Activated naive CD8-positive, alpha-beta T cell treated with anti-CD3 and anti-CD28 coated beads, Interleukin-2, amount 50 U/mL, for 16 hours (primary cell): Measurements from ENCODE around the gene COQ8A.

Experiments
- DNase-seq: peaks from one replicate; pipeline ENCODE4 v3.0.0-alpha.2; 2020; ENCODE audit warnings: low read depth, low spot score

Gene COQ8A

DNA sequence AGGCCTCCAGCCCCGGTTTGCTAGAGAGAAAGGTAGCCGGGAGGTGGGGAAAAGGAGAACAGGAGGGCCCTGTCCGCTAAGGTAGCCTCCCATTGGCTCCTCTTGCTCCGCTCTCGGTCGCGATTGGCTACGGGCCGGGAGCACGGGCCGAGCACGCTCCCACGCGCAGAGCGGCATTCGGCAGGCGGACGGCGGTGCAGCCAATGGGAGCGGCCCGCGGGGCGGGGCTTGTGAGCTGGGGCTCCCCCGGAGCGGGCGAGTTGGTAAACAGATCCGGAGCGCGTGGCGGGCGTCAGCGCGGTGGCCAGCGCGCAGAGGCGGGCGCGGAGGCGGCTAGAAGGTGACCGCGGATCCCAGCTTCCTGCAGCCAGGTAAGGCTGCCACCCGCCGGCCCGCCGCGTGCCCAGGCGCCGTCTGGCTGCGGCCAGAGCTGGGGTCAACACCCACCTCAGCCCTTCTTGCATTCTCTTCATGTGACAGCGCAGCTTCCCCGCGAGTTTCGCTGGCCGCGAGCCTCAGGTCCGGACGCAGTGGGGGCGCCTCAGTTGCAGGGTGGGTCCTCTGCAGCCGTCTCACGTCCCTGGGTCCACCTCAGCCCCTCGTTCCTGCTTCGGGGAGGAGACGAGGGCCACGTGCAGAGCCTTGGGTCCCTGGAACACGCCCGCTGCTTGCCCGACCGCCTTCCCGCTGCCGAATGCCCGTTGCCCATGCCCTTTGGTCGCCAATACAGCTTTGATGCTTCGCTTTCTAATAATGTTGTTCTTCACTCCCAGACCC is at the start of gene COQ8A:
Gene COQ8A, plus strand, starts transcription at position 266 of the 777 bp plus-strand sequence. CDS start 21,092 bp downstream, outside the sequence.
- DNase-seq: peak; percentile 99

GRCh38 chr1:226890331-226891108 is 49.6 kb upstream of the COQ8A start:
- DNase-seq: no peak

DNA sequence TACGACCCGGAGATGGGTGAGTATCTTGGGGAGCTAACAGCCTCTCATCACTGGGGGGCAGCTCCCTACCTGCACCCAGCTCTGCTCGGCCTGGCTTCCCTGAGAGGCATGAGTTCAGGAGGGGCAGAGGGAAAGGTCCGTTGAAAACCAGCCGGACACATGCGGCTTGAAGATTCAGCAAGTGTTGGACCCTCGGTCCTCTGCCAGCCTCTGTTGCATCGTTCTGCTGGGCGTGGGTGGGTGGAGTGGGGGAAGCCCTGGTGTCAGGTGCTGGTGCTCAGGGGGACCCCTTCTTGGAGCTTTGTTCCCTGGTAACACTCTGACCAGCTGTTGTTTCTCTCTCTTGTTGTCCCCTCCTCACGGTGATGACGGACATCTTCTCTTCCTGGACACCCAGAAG is 48.7 kb upstream of the COQ8A start:
- DNase-seq: no peak

GRCh38 chr1:226891846-226892523 is 48.1 kb upstream of the COQ8A start:
- DNase-seq: no peak

DNA sequence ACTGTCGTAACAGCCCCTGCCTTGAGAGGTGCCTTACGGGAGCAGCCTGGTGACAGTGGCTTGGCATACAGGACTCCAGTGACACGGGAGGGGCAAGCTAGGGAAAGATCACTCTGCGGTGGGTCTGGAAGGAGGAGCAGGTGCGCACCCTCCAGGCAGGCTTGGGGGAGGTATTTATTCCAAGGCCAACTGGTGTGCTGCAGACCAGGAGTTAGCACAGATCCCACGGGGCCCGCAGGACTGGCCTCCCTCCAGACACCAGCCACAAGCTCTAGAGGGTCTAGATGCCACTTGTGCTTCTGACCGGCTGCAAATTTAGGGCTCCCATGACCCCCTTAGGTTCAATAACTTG is 47.6 kb upstream of the COQ8A start:
- no peak for DNase-seq

DNA sequence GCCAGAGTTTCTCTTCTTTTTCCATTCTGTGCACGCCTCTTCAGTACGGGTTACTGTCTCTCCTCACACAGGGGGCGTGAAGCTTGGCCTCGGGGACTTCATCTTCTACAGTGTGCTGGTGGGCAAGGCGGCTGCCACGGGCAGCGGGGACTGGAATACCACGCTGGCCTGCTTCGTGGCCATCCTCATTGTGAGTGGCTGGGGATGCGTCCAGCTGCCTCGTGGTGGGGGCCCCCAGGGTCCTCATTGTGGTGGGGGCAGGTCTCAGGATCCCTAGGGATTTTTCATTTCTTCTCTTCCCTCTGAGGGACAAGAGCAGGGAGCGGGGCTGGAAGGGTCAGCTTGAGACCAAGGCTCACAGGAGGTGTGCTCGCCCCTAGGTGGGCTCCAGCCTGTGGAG is 46.2 kb upstream of the COQ8A start:
- DNase-seq: no peak

DNA sequence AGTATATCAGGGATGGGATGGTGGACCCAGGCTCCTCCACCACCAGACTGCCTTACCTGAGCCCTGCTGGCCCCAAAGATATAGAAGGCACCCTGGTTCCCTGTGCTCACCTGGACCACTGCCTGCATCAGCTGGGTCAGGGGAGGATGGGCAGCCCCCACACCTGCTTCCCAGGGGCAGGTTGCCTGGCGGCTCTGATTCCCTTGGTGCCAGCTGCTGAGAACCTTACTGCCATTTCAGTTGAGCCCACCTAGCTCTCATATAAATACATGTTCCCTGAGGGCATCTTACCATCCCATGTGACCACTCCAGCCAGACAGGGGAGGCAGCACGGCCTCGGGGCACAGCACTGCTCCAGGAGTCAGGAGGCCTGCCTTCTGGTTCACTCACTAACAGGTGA is 45.3 kb upstream of the COQ8A start:
- DNase-seq: no peak

DNA sequence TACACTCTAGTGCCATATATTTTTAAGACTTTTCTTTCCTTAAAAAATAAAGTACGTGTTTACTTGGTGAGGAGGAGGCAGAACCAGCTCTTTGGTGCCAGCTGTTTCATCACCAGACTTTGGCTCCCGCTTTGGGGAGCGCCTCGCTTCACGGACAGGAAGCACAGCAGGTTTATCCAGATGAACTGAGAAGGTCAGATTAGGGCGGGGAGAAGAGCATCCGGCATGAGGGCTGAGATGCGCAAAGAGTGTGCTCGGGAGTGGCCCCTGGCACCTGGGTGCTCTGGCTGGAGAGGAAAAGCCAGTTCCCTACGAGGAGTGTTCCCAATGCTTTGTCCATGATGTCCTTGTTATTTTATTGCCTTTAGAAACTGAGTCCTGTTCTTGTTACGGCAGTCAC is 44.5 kb upstream of the COQ8A start:
- DNase-seq: no peak

- DNase-seq: no peak
Measured at GRCh38 chr1:226898246-226898645, 41.8 kb upstream of the COQ8A start.

DNA sequence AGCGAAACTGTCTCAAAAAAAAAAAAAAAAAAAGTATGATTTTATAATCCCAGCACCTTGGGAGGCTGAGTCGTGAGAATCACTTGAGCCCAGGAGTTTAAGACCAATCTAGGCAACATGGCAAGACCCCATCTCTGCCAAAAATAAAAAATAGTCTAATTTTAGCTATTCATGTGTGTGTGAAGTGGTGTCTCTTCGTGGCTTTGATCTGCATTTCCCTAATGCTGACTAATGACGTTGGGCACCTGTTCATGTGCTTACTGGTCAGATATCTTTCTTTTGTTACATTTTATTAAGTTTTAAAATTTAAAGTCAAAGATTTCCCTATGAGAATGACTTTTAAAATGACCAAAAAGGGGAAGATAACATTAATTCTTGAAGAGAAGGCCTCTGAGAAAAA is 38.7 kb upstream of the COQ8A start:
- DNase-seq: no peak

GRCh38 chr1:226902601-226903000 is 37.5 kb upstream of the COQ8A start:
- DNase-seq: no peak

GRCh38 chr1:226903819-226904716 is 36.0 kb upstream of the COQ8A start:
- DNase-seq: no peak

DNA sequence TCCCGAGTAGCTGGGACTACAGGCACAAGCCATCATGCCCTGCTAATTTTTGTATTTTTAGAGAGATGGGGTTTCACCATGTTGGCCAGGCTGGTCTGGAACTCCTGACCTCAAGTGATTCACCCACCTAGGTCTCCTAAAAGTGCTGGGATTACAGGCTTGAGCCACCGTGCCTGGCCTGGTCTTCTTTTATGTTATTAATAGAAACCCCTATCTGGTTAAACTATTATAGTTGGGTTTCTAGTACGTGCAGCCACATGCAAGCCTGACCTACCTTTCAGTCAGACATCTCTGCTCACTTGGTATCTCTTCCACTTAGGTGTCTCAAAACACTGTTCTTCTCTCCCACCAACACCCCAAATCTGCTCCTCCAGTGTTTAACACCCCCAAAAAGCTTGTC is 35.3 kb upstream of the COQ8A start:
- DNase-seq: no peak

DNA sequence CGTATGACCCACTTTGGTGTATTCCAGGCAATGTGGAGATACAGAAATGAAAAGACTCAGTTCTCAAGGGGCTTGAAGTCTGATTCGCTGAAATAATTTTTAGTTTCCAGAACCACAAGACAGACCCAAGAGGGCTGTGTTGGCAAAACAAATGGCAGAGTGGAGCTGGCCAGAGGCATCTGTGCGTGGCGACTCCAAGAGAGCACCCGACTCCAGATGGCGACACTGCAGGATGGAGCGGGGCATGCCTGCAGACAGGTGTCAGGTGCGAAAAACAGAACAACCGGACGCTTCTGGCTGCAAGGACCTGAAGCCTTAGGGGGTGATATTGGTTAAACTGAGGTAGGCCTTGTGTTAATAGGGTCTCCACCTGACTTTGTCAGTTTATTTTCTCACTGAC is 31.7 kb upstream of the COQ8A start:
- no peak for DNase-seq

GRCh38 chr1:226908913-226909312 is 31.2 kb upstream of the COQ8A start:
- no peak for DNase-seq

- DNase-seq: no peak
Measured at GRCh38 chr1:226912587-226913176, 27.4 kb upstream of the COQ8A start.

GRCh38 chr1:226915672-226915995 is 24.5 kb upstream of the COQ8A start:
- no peak for DNase-seq

DNA sequence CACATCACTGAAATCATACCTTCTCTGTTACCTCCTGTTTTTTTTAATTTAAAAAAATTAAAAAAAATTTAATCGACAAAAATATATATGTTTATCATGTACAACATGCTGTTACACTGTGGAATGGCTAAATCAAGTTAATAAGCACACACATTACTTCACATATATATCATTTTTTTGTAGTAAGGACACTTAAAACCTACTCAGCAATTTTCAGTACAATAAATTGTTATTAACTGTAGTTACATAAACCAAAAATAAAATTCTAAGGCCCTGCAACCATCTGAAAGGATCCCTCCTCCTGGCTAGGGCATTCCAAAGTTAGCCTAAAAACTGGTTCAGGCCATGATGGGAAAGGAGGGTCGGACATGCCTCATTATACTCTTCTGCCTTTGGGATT is 23.6 kb upstream of the COQ8A start:
- no peak for DNase-seq

DNA sequence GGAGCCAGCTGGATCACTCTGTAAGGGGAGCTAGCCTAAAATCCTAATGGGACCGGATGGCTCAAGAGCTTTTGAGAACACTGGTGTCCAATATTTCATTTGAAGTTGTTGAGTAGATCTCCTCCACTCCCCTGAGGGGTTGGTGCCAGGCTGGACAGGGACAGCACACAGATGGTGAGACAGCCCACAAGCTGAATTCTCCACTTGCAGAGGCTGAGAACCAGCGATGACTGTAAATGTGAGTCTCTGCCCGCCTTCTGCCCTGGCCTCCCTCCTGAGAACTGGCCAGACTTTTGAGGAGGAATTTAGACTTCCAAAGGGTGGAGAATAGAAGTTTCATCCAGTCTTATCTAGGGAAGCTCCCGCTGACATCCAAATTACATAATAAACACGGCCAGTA is 20.5 kb upstream of the COQ8A start:
- DNase-seq: no peak

DNA sequence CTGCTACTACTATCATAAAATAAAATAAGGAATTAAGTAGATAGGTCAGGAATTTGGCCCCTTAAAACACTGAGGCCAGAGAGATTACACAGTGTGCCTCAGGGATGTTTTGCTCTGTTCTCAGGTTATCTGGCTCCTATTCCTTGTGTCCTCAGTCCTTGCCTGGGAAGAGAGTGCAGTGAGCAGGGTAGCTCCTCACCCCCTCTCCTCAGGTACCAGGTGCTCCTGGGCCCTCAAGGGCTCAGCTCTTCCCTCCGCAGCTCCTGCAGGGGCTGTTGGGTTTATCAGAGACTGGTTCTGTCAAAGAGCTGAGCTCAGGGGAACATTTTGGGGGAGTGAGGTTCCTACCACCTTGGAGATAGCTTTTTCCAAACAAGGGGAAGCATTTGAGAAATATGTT is 20.1 kb upstream of the COQ8A start:
- DNase-seq: no peak

DNA sequence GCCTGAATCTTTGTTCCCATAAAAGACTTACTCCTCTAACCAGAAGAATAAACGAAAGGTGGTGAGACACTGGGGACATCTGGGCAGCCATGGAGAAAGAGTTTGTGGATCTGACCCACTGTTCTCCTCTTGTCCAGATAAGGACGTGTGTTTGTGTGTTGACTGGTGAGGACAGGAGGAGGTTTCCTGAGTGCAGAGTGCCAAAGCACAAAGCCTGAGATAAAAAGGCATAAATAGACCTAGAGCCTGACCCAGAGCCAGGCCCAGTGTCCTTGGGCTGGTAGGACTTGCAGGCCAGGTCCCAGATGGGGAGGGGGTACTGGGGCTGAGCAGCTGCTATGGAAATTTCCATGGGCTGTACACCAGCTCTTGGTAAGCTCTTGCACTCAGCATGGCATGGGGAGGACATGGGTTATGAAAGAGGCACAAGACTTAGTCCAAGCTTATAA is 19.6 kb upstream of the COQ8A start:
- DNase-seq: no peak
